ENCODE measurements around the gene ATF7.

DNA sequence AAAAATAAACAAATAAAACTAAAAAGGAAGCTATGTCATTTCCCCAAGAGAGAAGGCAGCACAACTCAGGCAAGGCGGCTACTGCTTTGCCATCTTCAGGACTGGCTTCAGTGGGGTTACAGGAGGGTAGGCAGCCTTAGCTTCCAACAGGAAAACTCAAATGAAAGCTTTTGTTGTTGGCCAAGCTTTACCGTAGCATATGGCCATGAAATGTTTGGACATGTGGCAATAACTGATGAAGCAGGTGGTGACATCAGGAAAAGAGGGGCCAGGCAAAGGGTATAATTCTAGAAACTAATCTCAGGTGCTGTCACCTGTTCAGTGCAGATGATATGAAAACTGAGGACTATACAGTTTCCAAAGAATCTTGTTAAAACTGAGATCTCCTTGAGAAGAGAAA lies 96.1 kb downstream of the ATF7 start:
- TF ChIP-seq, protein P1, sequence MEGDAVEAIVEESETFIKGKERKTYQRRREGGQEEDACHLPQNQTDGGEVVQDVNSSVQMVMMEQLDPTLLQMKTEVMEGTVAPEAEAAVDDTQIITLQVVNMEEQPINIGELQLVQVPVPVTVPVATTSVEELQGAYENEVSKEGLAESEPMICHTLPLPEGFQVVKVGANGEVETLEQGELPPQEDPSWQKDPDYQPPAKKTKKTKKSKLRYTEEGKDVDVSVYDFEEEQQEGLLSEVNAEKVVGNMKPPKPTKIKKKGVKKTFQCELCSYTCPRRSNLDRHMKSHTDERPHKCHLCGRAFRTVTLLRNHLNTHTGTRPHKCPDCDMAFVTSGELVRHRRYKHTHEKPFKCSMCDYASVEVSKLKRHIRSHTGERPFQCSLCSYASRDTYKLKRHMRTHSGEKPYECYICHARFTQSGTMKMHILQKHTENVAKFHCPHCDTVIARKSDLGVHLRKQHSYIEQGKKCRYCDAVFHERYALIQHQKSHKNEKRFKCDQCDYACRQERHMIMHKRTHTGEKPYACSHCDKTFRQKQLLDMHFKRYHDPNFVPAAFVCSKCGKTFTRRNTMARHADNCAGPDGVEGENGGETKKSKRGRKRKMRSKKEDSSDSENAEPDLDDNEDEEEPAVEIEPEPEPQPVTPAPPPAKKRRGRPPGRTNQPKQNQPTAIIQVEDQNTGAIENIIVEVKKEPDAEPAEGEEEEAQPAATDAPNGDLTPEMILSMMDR (IDR thresholded peaks at IDR 0.05): no peak
- TF ChIP-seq POLR2A (IDR thresholded peaks at IDR 0.05) (no peak), POLR2AphosphoS5 (IDR thresholded peaks at IDR 0.05) (no peak)
